Esophagus muscularis mucosa (tissue), 3 donors: ENCODE results near the gene ZCCHC17.

ENCODE experiments used
- POLR2A ChIP-seq: fragments of 450-650 bp; IDR thresholded peaks from one replicate; pipeline ENCODE4 v1.6.1; 2017; ENCODE audit warnings: antibody characterized with exemption, moderate library complexity, mild to moderate bottlenecking, low read depth
- TF ChIP-seq, protein P1 (sequence below), 3 experiments: fragments of 200-600 bp in 2 of 3; fragments of 450-650 bp in 1 of 3; sonication (generic) in 2 of 3; IDR thresholded peaks; one replicate each; pipeline ENCODE4 v1.5.1; 2017 to 2019; ENCODE audit warnings: antibody characterized with exemption in 3 of 3, mild to moderate bottlenecking in 2 of 3, moderate library complexity in 1 of 3

DNA sequence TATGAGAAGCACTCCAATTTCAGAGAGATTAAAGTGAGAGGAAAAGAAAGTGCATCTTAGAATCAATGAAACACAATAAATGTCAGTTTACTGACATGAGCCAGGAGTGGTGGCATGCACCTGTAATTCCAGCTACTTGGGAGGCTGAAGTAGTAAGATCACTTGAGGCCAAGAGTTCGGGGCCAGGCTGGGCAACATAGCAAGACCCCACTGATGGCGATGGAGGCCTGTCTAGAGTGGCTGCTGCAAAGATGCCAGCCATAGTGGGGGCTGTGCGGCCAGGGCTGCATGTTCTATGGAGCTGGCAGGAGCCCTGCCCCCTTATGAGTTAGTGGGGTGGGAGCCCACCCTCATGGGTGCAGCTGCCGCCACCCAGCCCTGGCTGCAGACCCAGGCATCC, 27.3 kb downstream of the ZCCHC17 start:
- TF ChIP-seq, protein P1, sequence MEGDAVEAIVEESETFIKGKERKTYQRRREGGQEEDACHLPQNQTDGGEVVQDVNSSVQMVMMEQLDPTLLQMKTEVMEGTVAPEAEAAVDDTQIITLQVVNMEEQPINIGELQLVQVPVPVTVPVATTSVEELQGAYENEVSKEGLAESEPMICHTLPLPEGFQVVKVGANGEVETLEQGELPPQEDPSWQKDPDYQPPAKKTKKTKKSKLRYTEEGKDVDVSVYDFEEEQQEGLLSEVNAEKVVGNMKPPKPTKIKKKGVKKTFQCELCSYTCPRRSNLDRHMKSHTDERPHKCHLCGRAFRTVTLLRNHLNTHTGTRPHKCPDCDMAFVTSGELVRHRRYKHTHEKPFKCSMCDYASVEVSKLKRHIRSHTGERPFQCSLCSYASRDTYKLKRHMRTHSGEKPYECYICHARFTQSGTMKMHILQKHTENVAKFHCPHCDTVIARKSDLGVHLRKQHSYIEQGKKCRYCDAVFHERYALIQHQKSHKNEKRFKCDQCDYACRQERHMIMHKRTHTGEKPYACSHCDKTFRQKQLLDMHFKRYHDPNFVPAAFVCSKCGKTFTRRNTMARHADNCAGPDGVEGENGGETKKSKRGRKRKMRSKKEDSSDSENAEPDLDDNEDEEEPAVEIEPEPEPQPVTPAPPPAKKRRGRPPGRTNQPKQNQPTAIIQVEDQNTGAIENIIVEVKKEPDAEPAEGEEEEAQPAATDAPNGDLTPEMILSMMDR (IDR thresholded peaks at IDR 0.05), result no peak
- TF ChIP-seq POLR2A, result no peak
